Ascending aorta (tissue), 2 donors: ENCODE data around the gene WDR72. TPM values are rescaled to one million over a fixed set of nuclear protein-coding genes. Genes with fewer than 3 reads are reported as not detected.

Source experiments
- DNase-seq, 2 donors: peaks; one replicate each; pipeline ENCODE4 v3.0.0-alpha.2; 2019; ENCODE audit warnings: low spot score in 2 of 2
- H3K27ac ChIP-seq, 2 donors: fragments of 200-600 bp; sonication (generic); one replicate each; pipeline ENCODE4 v1.5.1; 2016 to 2017; ENCODE audit warnings: mild to moderate bottlenecking in 1 of 2
- H3K27me3 ChIP-seq: fragments of 200-600 bp; sonication (generic); one replicate; pipeline ENCODE4 v1.5.1; 2017
- H3K36me3 ChIP-seq, 2 donors: fragments of 200-600 bp; sonication (generic); one replicate each; pipeline ENCODE4 v1.5.1; 2016
- H3K4me1 ChIP-seq, 2 donors: fragments of 200-600 bp; sonication (generic); one replicate each; pipeline ENCODE4 v1.5.1; 2016 to 2017; ENCODE audit warnings: mild to moderate bottlenecking in 1 of 2
- H3K4me3 ChIP-seq, 2 donors: fragments of 200-600 bp; sonication (generic); one replicate each; pipeline ENCODE4 v1.5.1; 2016 to 2017; ENCODE audit warnings: mild to moderate bottlenecking in 1 of 2
- H3K9me3 ChIP-seq, 2 donors: fragments of 200-600 bp; sonication (generic); one replicate each; pipeline ENCODE4 v1.5.1; 2016
- intact Hi-C: fragments of 100-400 bp; cut with DNase I; formaldehyde crosslinking; loops from one replicate; pipeline ENCODE4 v1.15.1; 2023
- total RNA-seq: library from RNA; depleted of rRNA; stranded (reverse); fragments of >200 nt; gene quantifications from one replicate; pipeline ENCODE4 v1.1.0, GENCODE V29; 2016
- TF ChIP-seq, protein P1 (sequence below), 3 experiments: fragments of 200-600 bp in 2 of 3; fragments of 450-650 bp in 1 of 3; sonication (generic) in 2 of 3; IDR thresholded peaks; one replicate each; pipeline ENCODE4 v1.5.1; 2016 to 2019; ENCODE audit warnings: antibody characterized with exemption in 3 of 3, mild to moderate bottlenecking in 1 of 3, moderate library complexity in 1 of 3

The WDR72 gene
- total RNA-seq, 1 donor from 2014 or later: not detected

DNA sequence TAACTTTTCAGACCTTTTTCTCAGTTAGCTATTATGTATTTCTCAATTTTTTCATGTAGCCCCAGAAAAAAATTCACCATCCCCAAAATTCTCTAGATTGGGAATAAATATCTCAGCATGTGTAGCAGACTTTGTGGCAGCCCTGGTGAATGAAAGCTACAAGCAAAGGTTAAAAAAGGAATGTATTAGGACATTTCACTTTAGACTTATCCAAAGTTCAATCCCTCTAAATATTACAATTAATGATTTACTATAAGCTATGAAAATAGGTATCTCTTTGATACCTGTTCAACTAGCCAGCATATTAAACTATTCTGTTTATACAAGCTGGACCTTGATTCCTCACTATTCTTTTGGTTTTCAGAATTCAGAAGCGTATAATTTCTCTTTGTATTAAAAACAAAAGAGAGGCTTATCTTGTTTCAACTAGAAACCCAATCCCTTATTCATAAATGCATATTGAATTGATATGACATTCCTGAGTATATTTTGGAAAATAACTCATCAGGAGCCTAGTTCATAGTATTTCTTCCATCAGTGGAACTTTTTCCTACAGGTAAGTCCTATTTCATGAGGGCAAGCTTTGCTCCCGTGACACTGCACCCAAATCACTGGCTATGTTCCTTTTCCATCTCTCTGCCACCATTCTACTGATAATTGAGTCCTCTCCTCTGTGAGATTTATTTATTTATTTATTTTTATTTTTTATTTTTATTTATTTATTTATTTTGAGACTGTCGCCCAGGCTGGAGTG, 38.0 kb downstream of the WDR72 start:
- no peak for DNase-seq
- TF ChIP-seq, protein P1, sequence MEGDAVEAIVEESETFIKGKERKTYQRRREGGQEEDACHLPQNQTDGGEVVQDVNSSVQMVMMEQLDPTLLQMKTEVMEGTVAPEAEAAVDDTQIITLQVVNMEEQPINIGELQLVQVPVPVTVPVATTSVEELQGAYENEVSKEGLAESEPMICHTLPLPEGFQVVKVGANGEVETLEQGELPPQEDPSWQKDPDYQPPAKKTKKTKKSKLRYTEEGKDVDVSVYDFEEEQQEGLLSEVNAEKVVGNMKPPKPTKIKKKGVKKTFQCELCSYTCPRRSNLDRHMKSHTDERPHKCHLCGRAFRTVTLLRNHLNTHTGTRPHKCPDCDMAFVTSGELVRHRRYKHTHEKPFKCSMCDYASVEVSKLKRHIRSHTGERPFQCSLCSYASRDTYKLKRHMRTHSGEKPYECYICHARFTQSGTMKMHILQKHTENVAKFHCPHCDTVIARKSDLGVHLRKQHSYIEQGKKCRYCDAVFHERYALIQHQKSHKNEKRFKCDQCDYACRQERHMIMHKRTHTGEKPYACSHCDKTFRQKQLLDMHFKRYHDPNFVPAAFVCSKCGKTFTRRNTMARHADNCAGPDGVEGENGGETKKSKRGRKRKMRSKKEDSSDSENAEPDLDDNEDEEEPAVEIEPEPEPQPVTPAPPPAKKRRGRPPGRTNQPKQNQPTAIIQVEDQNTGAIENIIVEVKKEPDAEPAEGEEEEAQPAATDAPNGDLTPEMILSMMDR (IDR thresholded peaks at IDR 0.05): no peak
- no peak overlapping the region for H3K4me3 ChIP-seq
- H3K27ac ChIP-seq: no peak overlapping the region
- intact Hi-C loops: no loop called here
- no peaks in the 10 kb centered on the region for H3K4me1 ChIP-seq
- no peaks in the 10 kb centered on the region for H3K36me3 ChIP-seq
- no peaks in the 10 kb centered on the region for H3K9me3 ChIP-seq
- no peaks in the 10 kb centered on the region for H3K27me3 ChIP-seq

DNA sequence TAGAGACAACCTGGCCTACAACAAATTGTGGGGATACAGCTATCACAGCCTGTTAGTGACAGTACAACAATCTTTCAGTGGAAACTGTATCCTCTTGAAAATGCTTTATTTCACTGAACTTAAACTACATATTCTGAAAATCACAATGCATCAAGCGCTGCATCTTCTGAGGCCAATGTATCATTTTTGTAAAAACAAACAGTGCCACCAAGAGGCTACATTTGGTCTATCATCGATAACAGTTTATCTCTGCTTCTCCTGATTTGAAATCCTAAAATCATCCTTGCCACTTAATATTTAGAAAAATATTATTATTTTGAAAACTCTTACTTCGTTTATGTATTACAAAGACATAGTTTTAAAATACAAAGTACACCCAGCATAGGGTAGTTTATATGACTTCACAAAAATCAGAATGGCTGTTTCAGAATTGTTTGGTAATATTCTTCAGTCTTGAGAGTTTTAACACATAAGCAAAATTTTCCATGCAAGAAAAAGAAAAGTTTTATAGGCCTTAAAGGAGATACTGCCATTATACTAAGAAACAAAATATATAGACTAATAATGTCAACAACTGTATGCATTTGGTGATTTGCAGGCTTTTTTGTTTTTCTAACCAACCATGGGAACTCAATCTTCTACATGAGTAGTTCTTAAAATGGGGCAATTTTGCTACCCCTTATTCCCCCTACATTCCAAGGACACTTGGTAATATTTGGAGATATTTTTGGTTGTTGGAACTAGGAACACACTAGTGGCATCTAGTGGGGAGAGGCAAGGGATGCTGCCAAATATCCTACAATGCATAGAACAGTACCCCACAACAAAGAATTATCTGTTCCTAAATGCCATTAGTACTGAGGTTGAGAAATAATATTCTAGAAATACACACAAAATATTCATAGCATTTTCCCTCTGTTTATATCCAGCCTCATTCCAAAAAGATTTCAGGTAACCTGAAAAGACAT, 42.3 kb downstream of the WDR72 start:
- intact Hi-C loops: no loop called here
- no peak overlapping the region for H3K27ac ChIP-seq
- no peaks in the 10 kb centered on the region for H3K4me1 ChIP-seq
- no peaks in the 10 kb centered on the region for H3K27me3 ChIP-seq
- H3K36me3 ChIP-seq: no peaks in the 10 kb centered on the region
- DNase-seq: no peak
- H3K9me3 ChIP-seq: no peaks in the 10 kb centered on the region
- H3K4me3 ChIP-seq: no peak overlapping the region
- TF ChIP-seq, protein P1 (IDR thresholded peaks at IDR 0.05): no peak

DNA sequence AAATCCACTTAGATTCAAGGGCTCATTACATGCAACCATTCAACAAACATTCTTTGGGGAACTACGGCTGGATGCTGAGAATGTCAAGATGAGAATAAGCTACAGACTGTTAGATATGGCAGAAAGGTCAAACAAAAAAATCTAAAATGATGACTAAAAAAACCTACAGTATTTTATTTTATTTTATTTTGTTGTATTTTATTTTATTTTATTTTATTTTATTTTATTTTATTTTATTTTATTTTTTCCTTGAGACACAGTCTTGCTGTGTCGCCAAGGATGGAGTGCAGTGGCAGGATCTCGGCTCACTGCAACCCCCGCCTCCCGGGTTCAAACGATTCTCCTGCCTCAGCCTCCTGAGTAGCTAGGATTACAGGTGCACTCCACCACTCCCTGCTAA, 46.2 kb downstream of the WDR72 start:
- H3K27ac ChIP-seq: no peak overlapping the region
- H3K4me3 ChIP-seq: no peak overlapping the region
- no peak for DNase-seq
- intact Hi-C loops: no loop called here
- no peaks in the 10 kb centered on the region for H3K4me1 ChIP-seq
- no peaks in the 10 kb centered on the region for H3K27me3 ChIP-seq
- no peaks in the 10 kb centered on the region for H3K36me3 ChIP-seq
- H3K9me3 ChIP-seq: no peaks in the 10 kb centered on the region
- TF ChIP-seq, protein P1 (IDR thresholded peaks at IDR 0.05): no peak

DNA sequence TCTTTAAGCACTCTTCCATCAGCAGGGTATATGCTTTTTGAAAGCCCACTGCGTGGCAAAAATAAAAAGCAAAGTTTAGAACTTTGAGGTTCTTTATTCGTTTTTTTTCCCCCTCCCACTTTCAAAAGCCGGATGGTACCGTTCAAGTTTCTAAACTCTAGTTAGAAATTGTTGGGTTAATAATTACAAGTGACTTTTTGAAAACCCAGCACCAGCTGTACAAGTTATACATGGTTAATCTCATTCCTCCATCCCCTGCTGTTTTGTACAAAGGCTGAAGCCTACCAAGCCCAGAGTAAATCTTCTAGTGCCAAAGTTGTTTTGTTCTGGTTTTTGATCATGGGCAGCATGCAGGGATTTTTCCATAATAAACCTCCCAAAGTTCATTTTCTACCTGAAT, 48.6 kb downstream of the WDR72 start:
- Histone ChIP-seq H3K27me3 (no peaks in the 10 kb centered on the region), H3K4me1 (no peaks in the 10 kb centered on the region), H3K36me3 (no peaks in the 10 kb centered on the region), H3K9me3 (no peaks in the 10 kb centered on the region), H3K4me3 (no peak overlapping the region), H3K27ac (no peak overlapping the region)
- DNase-seq: no peak
- TF ChIP-seq, protein P1 (IDR thresholded peaks at IDR 0.05): no peak
- intact Hi-C loops: no loop called here

DNA sequence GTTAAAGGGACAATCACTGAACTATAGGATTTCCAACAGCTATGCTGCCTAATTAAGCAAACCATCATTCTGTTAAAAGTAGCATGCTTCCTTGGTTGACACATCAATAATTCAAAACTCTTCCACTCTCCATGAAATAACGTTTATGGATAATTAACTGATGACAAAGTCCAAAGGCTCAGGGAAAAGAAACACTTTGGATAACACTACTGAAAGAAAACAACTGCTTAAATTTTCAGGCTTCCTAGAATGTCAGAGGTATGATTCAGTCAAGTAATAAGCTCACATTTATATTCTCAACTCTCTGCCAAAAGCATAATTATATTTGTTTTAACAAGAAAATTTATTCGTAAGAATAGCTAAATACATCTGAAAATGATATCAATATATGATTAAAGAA, 49.6 kb downstream of the WDR72 start:
- no peaks in the 10 kb centered on the region for H3K27me3 ChIP-seq
- no peak overlapping the region for H3K4me3 ChIP-seq
- intact Hi-C loops: no loop called here
- H3K9me3 ChIP-seq: no peaks in the 10 kb centered on the region
- TF ChIP-seq, protein P1 (IDR thresholded peaks at IDR 0.05): no peak
- H3K36me3 ChIP-seq: no peaks in the 10 kb centered on the region
- no peak overlapping the region for H3K27ac ChIP-seq
- H3K4me1 ChIP-seq: no peaks in the 10 kb centered on the region
- DNase-seq: no peak
